WTC11 (cell line): ENCODE measurements around the gene MFAP1. TPM values are rescaled to one million over a fixed set of nuclear protein-coding genes. Genes with fewer than 3 reads are reported as not detected.
"Not testable (repeated sequence)": the region's sequence is repeated elsewhere in the genome, so short reads cannot be mapped to it uniquely, and the experiment has no call there.

Source experiments
- ATAC-seq: fragments of 200-7000 bp; cut with Tn5 transposase; 2 replicates; pipeline ENCODE4 v1.10.0; 2021; ENCODE audit warnings: mild to moderate bottlenecking, moderate library complexity
- CTCF ChIA-PET: fragments of 300-600 bp; sonication (Branson Sonifier 250); formaldehyde crosslinking; loops from one replicate; lab custom pipeline; 2021; ENCODE audit warnings: antibody characterized with exemption; lab: Charles Lee
- POLR2A ChIA-PET: fragments of 350-600 bp; sonication (Branson Sonifier 250); formaldehyde crosslinking; loops from one replicate; lab custom pipeline; 2021; ENCODE audit warnings: antibody characterized with exemption; lab: Charles Lee
- DNase-seq: peaks from one replicate; pipeline ENCODE4 v3.0.0; 2021; ENCODE audit warnings: low spot score
- H3K27ac Mint-ChIP-seq: 2 replicates; pipeline ENCODE4 v1.8.0; 2021; ENCODE audit warnings: mixed read lengths
- H3K27me3 Mint-ChIP-seq: 2 replicates; pipeline ENCODE4 v1.8.0; 2021; ENCODE audit warnings: low read depth, mild to moderate bottlenecking, moderate library complexity, mixed read lengths
- H3K36me3 Mint-ChIP-seq: 2 replicates; pipeline ENCODE4 v1.8.0; 2021; ENCODE audit warnings: mixed read lengths
- H3K4me1 Mint-ChIP-seq: 2 replicates; pipeline ENCODE4 v1.8.0; 2022; ENCODE audit warnings: mixed read lengths
- H3K4me3 Mint-ChIP-seq: 2 replicates; pipeline ENCODE4 v1.8.0; 2021; ENCODE audit warnings: mild to moderate bottlenecking, moderate library complexity, mixed read lengths
- H3K9me3 Mint-ChIP-seq: 2 replicates; pipeline ENCODE4 v1.8.0; 2021; ENCODE audit warnings: mixed read lengths
- CREB1 ChIP-seq: sonication (generic); formaldehyde crosslinking; IDR thresholded peaks from 2 replicates; pipeline ENCODE4 v1.8.0; 2023; ENCODE audit warnings: mild to moderate bottlenecking, missing genetic modification reagents
- ELF4 ChIP-seq: sonication (generic); formaldehyde crosslinking; IDR thresholded peaks from 2 replicates; pipeline ENCODE4 v1.8.1; 2022; ENCODE audit warnings: low read depth, mild to moderate bottlenecking, moderate library complexity, missing genetic modification reagents
- HMGA2 ChIP-seq: fragments of 250-450 bp; sonication (Bioruptor Pico); IDR thresholded peaks from 2 replicates; pipeline ENCODE4 v1.4.0; 2021; ENCODE audit warnings: mild to moderate bottlenecking, moderate library complexity
- JUN ChIP-seq: sonication (generic); formaldehyde crosslinking; IDR thresholded peaks from 2 replicates; pipeline ENCODE4 v1.8.0; 2023; ENCODE audit warnings: mild to moderate bottlenecking, missing genetic modification reagents
- NR2C2 ChIP-seq: sonication (generic); formaldehyde crosslinking; IDR thresholded peaks from 2 replicates; pipeline ENCODE4 v1.8.0; 2022; ENCODE audit warnings: mild to moderate bottlenecking, missing genetic modification reagents
- SMAD4 ChIP-seq: sonication (generic); formaldehyde crosslinking; IDR thresholded peaks from 2 replicates; pipeline ENCODE4 v1.8.0; 2022; ENCODE audit warnings: mild to moderate bottlenecking, missing genetic modification reagents
- TEAD4 ChIP-seq: sonication (generic); formaldehyde crosslinking; IDR thresholded peaks from 2 replicates; pipeline ENCODE4 v1.8.0; 2022; ENCODE audit warnings: mild to moderate bottlenecking, missing genetic modification reagents
- TP53 ChIP-seq: sonication (generic); formaldehyde crosslinking; IDR thresholded peaks from 2 replicates; pipeline ENCODE4 v1.8.1; 2023; ENCODE audit warnings: mild to moderate bottlenecking, missing genetic modification reagents
- ZNF219 ChIP-seq: sonication (generic); formaldehyde crosslinking; IDR thresholded peaks from 2 replicates; pipeline ENCODE4 v1.8.0; 2023; ENCODE audit warnings: missing genetic modification reagents, mild to moderate bottlenecking, borderline replicate concordance
- ZNF263 ChIP-seq: sonication (generic); formaldehyde crosslinking; IDR thresholded peaks from 2 replicates; pipeline ENCODE4 v1.8.1; 2022; ENCODE audit warnings: low read depth, mild to moderate bottlenecking, moderate library complexity, missing genetic modification reagents
- total RNA-seq: library from RNA; stranded (reverse); gene quantifications from 3 replicates; pipeline ENCODE4 v1.2.3, GENCODE V29; 2021
- TF ChIP-seq, protein P1 (sequence below): sonication (generic); formaldehyde crosslinking; IDR thresholded peaks from 2 replicates; pipeline ENCODE4 v1.8.1; 2023; ENCODE audit warnings: mild to moderate bottlenecking, missing genetic modification reagents, borderline replicate concordance
- TF ChIP-seq, protein P2 (sequence below): sonication (generic); formaldehyde crosslinking; conservative IDR thresholded peaks from 2 replicates; pipeline ENCODE4 v1.8.1; 2022; ENCODE audit warnings: mild to moderate bottlenecking, missing genetic modification reagents
- TF ChIP-seq, protein P3 (sequence below): sonication (generic); formaldehyde crosslinking; IDR thresholded peaks from 2 replicates; pipeline ENCODE4 v1.8.0; 2022; ENCODE audit warnings: missing genetic modification reagents
- TF ChIP-seq, protein P4 (sequence below): fragments of 250-450 bp; sonication (Bioruptor Pico); IDR thresholded peaks from 2 replicates; pipeline ENCODE4 v1.9.0; 2021; ENCODE audit warnings: mild to moderate bottlenecking
- TF ChIP-seq, protein P5 (sequence below): sonication (generic); formaldehyde crosslinking; IDR thresholded peaks from 2 replicates; pipeline ENCODE4 v1.8.0; 2022; ENCODE audit warnings: mild to moderate bottlenecking, missing genetic modification reagents

The MFAP1 gene
- total RNA-seq, 1 experiment from 2014 or later: 32.4 TPM

DNA sequence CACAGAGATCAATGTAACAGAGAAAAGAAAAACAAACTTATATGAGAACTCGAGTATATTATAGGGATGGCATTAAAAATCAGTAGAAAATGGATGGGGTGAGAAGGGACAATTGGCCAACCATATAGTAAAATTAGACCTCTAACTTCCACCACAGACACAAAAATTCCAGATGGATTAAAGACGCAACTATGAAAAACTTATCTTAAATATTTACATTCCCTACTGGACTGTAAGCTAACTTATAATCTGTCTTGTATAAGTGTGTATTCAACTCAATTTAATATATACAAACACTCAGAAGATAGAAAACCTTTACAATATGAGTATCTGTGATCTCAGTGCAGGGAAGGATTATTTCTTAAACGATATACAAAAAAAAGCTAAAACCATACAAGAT lies 3.0 kb downstream of the MFAP1 start (continued):
- TF ChIP-seq, protein P1, sequence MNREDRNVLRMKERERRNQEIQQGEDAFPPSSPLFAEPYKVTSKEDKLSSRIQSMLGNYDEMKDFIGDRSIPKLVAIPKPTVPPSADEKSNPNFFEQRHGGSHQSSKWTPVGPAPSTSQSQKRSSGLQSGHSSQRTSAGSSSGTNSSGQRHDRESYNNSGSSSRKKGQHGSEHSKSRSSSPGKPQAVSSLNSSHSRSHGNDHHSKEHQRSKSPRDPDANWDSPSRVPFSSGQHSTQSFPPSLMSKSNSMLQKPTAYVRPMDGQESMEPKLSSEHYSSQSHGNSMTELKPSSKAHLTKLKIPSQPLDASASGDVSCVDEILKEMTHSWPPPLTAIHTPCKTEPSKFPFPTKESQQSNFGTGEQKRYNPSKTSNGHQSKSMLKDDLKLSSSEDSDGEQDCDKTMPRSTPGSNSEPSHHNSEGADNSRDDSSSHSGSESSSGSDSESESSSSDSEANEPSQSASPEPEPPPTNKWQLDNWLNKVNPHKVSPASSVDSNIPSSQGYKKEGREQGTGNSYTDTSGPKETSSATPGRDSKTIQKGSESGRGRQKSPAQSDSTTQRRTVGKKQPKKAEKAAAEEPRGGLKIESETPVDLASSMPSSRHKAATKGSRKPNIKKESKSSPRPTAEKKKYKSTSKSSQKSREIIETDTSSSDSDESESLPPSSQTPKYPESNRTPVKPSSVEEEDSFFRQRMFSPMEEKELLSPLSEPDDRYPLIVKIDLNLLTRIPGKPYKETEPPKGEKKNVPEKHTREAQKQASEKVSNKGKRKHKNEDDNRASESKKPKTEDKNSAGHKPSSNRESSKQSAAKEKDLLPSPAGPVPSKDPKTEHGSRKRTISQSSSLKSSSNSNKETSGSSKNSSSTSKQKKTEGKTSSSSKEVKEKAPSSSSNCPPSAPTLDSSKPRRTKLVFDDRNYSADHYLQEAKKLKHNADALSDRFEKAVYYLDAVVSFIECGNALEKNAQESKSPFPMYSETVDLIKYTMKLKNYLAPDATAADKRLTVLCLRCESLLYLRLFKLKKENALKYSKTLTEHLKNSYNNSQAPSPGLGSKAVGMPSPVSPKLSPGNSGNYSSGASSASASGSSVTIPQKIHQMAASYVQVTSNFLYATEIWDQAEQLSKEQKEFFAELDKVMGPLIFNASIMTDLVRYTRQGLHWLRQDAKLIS: no peak
- TF ChIP-seq, protein P2, sequence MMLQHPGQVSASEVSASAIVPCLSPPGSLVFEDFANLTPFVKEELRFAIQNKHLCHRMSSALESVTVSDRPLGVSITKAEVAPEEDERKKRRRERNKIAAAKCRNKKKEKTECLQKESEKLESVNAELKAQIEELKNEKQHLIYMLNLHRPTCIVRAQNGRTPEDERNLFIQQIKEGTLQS (CRISPR knock-in tag): no peak
- TF ChIP-seq ZNF263 (CRISPR knock-in tag) (no peak), ELF4 (no peak), ZNF219 (CRISPR knock-in tag) (no peak), SMAD4 (CRISPR knock-in tag) (no peak), TEAD4 (CRISPR knock-in tag) (no peak), CREB1 (CRISPR knock-in tag) (no peak), HMGA2 (CRISPR knock-in tag) (no peak), NR2C2 (no peak), JUN (CRISPR knock-in tag) (no peak), TP53 (no peak)
- TF ChIP-seq, protein P3, sequence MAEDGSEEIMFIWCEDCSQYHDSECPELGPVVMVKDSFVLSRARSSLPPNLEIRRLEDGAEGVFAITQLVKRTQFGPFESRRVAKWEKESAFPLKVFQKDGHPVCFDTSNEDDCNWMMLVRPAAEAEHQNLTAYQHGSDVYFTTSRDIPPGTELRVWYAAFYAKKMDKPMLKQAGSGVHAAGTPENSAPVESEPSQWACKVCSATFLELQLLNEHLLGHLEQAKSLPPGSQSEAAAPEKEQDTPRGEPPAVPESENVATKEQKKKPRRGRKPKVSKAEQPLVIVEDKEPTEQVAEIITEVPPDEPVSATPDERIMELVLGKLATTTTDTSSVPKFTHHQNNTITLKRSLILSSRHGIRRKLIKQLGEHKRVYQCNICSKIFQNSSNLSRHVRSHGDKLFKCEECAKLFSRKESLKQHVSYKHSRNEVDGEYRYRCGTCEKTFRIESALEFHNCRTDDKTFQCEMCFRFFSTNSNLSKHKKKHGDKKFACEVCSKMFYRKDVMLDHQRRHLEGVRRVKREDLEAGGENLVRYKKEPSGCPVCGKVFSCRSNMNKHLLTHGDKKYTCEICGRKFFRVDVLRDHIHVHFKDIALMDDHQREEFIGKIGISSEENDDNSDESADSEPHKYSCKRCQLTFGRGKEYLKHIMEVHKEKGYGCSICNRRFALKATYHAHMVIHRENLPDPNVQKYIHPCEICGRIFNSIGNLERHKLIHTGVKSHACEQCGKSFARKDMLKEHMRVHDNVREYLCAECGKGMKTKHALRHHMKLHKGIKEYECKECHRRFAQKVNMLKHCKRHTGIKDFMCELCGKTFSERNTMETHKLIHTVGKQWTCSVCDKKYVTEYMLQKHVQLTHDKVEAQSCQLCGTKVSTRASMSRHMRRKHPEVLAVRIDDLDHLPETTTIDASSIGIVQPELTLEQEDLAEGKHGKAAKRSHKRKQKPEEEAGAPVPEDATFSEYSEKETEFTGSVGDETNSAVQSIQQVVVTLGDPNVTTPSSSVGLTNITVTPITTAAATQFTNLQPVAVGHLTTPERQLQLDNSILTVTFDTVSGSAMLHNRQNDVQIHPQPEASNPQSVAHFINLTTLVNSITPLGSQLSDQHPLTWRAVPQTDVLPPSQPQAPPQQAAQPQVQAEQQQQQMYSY (CRISPR knock-in tag): no peak
- TF ChIP-seq, protein P4, sequence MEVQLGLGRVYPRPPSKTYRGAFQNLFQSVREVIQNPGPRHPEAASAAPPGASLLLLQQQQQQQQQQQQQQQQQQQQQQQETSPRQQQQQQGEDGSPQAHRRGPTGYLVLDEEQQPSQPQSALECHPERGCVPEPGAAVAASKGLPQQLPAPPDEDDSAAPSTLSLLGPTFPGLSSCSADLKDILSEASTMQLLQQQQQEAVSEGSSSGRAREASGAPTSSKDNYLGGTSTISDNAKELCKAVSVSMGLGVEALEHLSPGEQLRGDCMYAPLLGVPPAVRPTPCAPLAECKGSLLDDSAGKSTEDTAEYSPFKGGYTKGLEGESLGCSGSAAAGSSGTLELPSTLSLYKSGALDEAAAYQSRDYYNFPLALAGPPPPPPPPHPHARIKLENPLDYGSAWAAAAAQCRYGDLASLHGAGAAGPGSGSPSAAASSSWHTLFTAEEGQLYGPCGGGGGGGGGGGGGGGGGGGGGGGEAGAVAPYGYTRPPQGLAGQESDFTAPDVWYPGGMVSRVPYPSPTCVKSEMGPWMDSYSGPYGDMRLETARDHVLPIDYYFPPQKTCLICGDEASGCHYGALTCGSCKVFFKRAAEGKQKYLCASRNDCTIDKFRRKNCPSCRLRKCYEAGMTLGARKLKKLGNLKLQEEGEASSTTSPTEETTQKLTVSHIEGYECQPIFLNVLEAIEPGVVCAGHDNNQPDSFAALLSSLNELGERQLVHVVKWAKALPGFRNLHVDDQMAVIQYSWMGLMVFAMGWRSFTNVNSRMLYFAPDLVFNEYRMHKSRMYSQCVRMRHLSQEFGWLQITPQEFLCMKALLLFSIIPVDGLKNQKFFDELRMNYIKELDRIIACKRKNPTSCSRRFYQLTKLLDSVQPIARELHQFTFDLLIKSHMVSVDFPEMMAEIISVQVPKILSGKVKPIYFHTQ: no peak
- TF ChIP-seq, protein P5, sequence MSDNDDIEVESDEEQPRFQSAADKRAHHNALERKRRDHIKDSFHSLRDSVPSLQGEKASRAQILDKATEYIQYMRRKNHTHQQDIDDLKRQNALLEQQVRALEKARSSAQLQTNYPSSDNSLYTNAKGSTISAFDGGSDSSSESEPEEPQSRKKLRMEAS (CRISPR knock-in tag): no peak

DNA sequence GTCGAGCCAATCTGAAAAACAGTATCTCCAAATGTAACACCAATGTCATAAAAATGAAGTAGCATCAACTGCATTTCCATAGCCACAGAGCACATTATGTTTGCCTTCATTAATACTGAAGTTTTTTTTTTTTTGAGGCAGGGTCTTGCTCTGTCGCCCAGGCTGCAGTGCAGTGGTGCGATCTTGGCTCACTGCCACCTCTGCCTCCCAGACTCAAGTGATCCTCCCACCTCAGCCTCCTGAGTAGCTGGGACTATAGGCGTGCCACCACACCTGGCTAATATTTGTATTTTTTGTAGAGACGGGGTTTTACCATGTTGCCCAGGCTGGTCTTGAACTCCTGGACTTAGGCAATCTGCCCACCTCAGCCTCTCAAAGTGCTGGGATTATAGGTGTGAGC lies 9.4 kb downstream of the MFAP1 start:
- H3K9me3 Mint-ChIP-seq, ATAC-seq, H3K27me3 Mint-ChIP-seq, CTCF ChIA-PET, H3K4me3 Mint-ChIP-seq, H3K27ac Mint-ChIP-seq, DNase-seq, H3K4me1 Mint-ChIP-seq: not testable (repeated sequence)
- H3K36me3 Mint-ChIP-seq: peaks cover 69% of the 10 kb centered on the region
- POLR2A ChIA-PET: interaction anchor here (1.0 kb wide), 1 partner anchor 14 kb away, joined by 3 read pairs; the partner anchor contains the start of gene HYPK
